H1 (cell line): Measurements from ENCODE around the gene HPN. TPM values are rescaled to one million over a fixed set of nuclear protein-coding genes. Genes with fewer than 3 reads are reported as not detected.

Experiments
- CTCF ChIA-PET: fragments of 300-600 bp; sonication (Branson Sonifier 250); formaldehyde crosslinking; loops from one replicate; lab custom pipeline; 2021; ENCODE audit not compliant: partially characterized antibody; lab: Charles Lee
- POLR2A ChIA-PET: fragments of 300-600 bp; sonication (Branson Sonifier 250); formaldehyde crosslinking; loops from one replicate; lab custom pipeline; 2021; ENCODE audit warnings: inconsistent platforms; ENCODE audit not compliant: partially characterized antibody; lab: Charles Lee
- DNase-seq, 2 experiments: peaks; one replicate each; pipeline versions ENCODE4 v3.0.0 to v3.0.0-alpha.2; 2010 to 2022; ENCODE audit warnings: low spot score in 2 of 2, low read depth in 1 of 2, mixed read lengths in 1 of 2
- FAIRE-seq: peaks from 2 replicates; lab custom pipeline; 2011; peaks lifted over from hg19 to GRCh38; lab: Jason Lieb, UNC
- H2AFZ ChIP-seq: 2 replicates; pipeline ENCODE4 v1.8.1; 2012; ENCODE audit warnings: low read length, inconsistent platforms
- H2AK5ac ChIP-seq: 2 replicates; pipeline ENCODE4 v1.6.1; 2013; ENCODE audit warnings: low read depth, low read length
- H2BK120ac ChIP-seq: replicated peaks from 2 replicates; pipeline ENCODE3; 2013; ENCODE audit warnings: low read depth, low read length, inconsistent platforms
- H2BK12ac ChIP-seq: 2 replicates; pipeline ENCODE4 v1.6.1; 2013; ENCODE audit warnings: low read depth, low read length
- H2BK15ac ChIP-seq: 2 replicates; pipeline ENCODE4 v1.6.1; 2013; ENCODE audit warnings: low read length
- H2BK20ac ChIP-seq: 2 replicates; pipeline ENCODE4 v1.6.1; 2013; ENCODE audit warnings: low read length
- H2BK5ac ChIP-seq: 2 replicates; pipeline ENCODE4 v1.6.1; 2013; ENCODE audit warnings: low read depth, low read length
- H3K14ac ChIP-seq: 2 replicates; pipeline ENCODE4 v1.6.1; 2013; ENCODE audit warnings: inconsistent platforms; ENCODE audit not compliant: insufficient read length
- H3K18ac ChIP-seq: 2 replicates; pipeline ENCODE4 v1.6.1; 2013; ENCODE audit warnings: low read length; ENCODE audit errors: extremely low read depth
- H3K23ac ChIP-seq: 2 replicates; pipeline ENCODE4 v1.6.1; 2013; ENCODE audit warnings: inconsistent platforms; ENCODE audit not compliant: insufficient read length
- H3K23me2 ChIP-seq: 2 replicates; pipeline ENCODE4 v1.6.1; 2013; ENCODE audit warnings: low read depth, low read length
- H3K27ac ChIP-seq: 2 replicates; pipeline ENCODE4 v1.6.1; 2011; ENCODE audit warnings: low read depth, low read length, inconsistent platforms
- H3K27me3 ChIP-seq, 4 experiments: replicated peaks in 1 of 4; 1 replicate in 1 of 4; 2 replicates in 3 of 4; pipeline versions ENCODE4 v1.6.1 to v1.8.1; 2011 to 2013; ENCODE audit warnings: low read length in 3 of 4, mild to moderate bottlenecking in 3 of 4, inconsistent platforms in 2 of 4, mixed read lengths in 2 of 4, moderate library complexity in 1 of 4; ENCODE audit not compliant: control insufficient read depth in 3 of 4, insufficient read depth in 3 of 4; ENCODE audit errors: extremely low read depth in 1 of 4
- H3K36me3 ChIP-seq, 4 experiments: 2 replicates each; pipeline versions ENCODE4 v1.6.1 to v1.8.1; 2011 to 2013; ENCODE audit warnings: mild to moderate bottlenecking in 4 of 4, low read length in 3 of 4, moderate library complexity in 2 of 4, control low read depth in 1 of 4, inconsistent platforms in 1 of 4; ENCODE audit not compliant: insufficient read depth in 4 of 4, control insufficient read depth in 2 of 4
- H3K4ac ChIP-seq: replicated peaks from 2 replicates; pipeline ENCODE3; 2013; ENCODE audit warnings: low read length, low read depth, mixed read lengths, inconsistent platforms; ENCODE audit not compliant: insufficient read length
- H3K4me1 ChIP-seq, 4 experiments: replicated peaks in 1 of 4; 1 replicate in 1 of 4; 2 replicates in 3 of 4; pipeline versions ENCODE4 v1.6.1 to v1.8.1; 2011 to 2013; ENCODE audit warnings: low read length in 3 of 4, inconsistent platforms in 2 of 4, mixed read lengths in 1 of 4; ENCODE audit not compliant: insufficient read depth in 4 of 4, control insufficient read depth in 3 of 4
- H3K4me2 ChIP-seq, 2 experiments: 2 replicates each; pipeline versions ENCODE4 v1.6.1 to v1.8.1; 2011 to 2013; ENCODE audit warnings: low read depth in 2 of 2, low read length in 2 of 2, control low read depth in 1 of 2, inconsistent platforms in 1 of 2, mild to moderate bottlenecking in 1 of 2; ENCODE audit not compliant: insufficient read depth in 1 of 2
- H3K4me3 ChIP-seq, 4 experiments: fragments of 200-600, 300-600 bp in 1 of 4; sonication (generic), shearing (Covaris generic), sonication (Bioruptor Twin) in 1 of 4; 2 replicates each; pipeline versions ENCODE4 v1.5.1 to v1.8.1; 2011 to 2016; ENCODE audit warnings: low read length in 4 of 4, low read depth in 3 of 4, control low read depth in 2 of 4, inconsistent platforms in 2 of 4, mild to moderate bottlenecking in 2 of 4, mixed read lengths in 1 of 4, moderate library complexity in 1 of 4; ENCODE audit not compliant: insufficient read depth in 2 of 4; ENCODE audit errors: extremely low read depth in 1 of 4
- H3K56ac ChIP-seq: replicated peaks from 2 replicates; pipeline ENCODE3; 2013; ENCODE audit warnings: low read depth, mild to moderate bottlenecking, mixed read lengths, low read length, inconsistent platforms; ENCODE audit not compliant: insufficient read length
- H3K79me1 ChIP-seq: 2 replicates; pipeline ENCODE4 v1.6.1; 2013; ENCODE audit warnings: low read depth, low read length, control low read depth
- H3K79me2 ChIP-seq, 2 experiments: 2 replicates each; pipeline versions ENCODE4 v1.6.1 to v1.8.1; 2012 to 2013; ENCODE audit warnings: low read length in 2 of 2, mild to moderate bottlenecking in 2 of 2, inconsistent platforms in 1 of 2; ENCODE audit not compliant: insufficient read depth in 2 of 2, control insufficient read depth in 1 of 2
- H3K9ac ChIP-seq, 4 experiments: replicated peaks in 1 of 4; 1 replicate in 1 of 4; 2 replicates in 3 of 4; pipeline versions ENCODE4 v1.6.1 to v1.8.1; 2011 to 2013; ENCODE audit warnings: low read depth in 3 of 4, low read length in 3 of 4, control low read depth in 2 of 4, mild to moderate bottlenecking in 2 of 4, moderate library complexity in 2 of 4, inconsistent platforms in 1 of 4; ENCODE audit errors: extremely low read depth in 1 of 4
- H3K9me3 ChIP-seq, 2 experiments: 2 replicates each; pipeline versions ENCODE4 v1.6.1 to v1.8.1; 2012 to 2013; ENCODE audit warnings: mild to moderate bottlenecking in 2 of 2, moderate library complexity in 2 of 2, control low read depth in 1 of 2, inconsistent platforms in 1 of 2, low read depth in 1 of 2, low read length in 1 of 2, mixed read lengths in 1 of 2; ENCODE audit not compliant: insufficient read depth in 2 of 2
- H4K20me1 ChIP-seq, 2 experiments: replicated peaks in 1 of 2; 2 replicates each; pipeline versions ENCODE3 to v1.8.1; 2011 to 2013; ENCODE audit warnings: inconsistent platforms in 2 of 2, low read length in 2 of 2, mild to moderate bottlenecking in 1 of 2; ENCODE audit not compliant: insufficient read depth in 2 of 2, control insufficient read depth in 1 of 2
- H4K5ac ChIP-seq: 2 replicates; pipeline ENCODE4 v1.6.1; 2013; ENCODE audit warnings: low read length, low read depth, mixed read lengths, inconsistent platforms; ENCODE audit not compliant: insufficient read length
- H4K8ac ChIP-seq: 2 replicates; pipeline ENCODE4 v1.8.0; 2013; ENCODE audit warnings: mild to moderate bottlenecking, moderate library complexity, low read length, inconsistent platforms; ENCODE audit not compliant: insufficient read depth; ENCODE audit errors: extremely low read depth
- H4K91ac ChIP-seq: replicated peaks from 2 replicates; pipeline ENCODE3; 2013; ENCODE audit warnings: low read length, mixed read lengths, inconsistent platforms; ENCODE audit not compliant: insufficient read length
- ASH2L ChIP-seq: fragments of 200-600, 300-600 bp; sonication (generic); IDR thresholded peaks from one replicate; pipeline ENCODE4 v1.7.1; 2017; ENCODE audit warnings: low read length
- BACH1 ChIP-seq: IDR thresholded peaks from 2 replicates; pipeline ENCODE4 v1.6.1; 2012; ENCODE audit warnings: low read length, improper control_type of control experiment
- CHD1 ChIP-seq: IDR thresholded peaks from 2 replicates; pipeline ENCODE4 v1.6.1; 2012; ENCODE audit warnings: low read depth, low read length, improper control_type of control experiment
- GTF2F1 ChIP-seq: IDR thresholded peaks from 2 replicates; pipeline ENCODE4 v1.6.1; 2012; ENCODE audit warnings: low read depth, low read length, improper control_type of control experiment, borderline replicate concordance
- POU5F1 ChIP-seq: IDR thresholded peaks from 2 replicates; pipeline ENCODE4 v1.6.1; 2011; ENCODE audit warnings: low read depth, mild to moderate bottlenecking, low read length, moderate library complexity
- SP4 ChIP-seq: IDR thresholded peaks from 2 replicates; pipeline ENCODE4 v1.6.1; 2012; ENCODE audit warnings: low read length, inconsistent platforms
- SUZ12 ChIP-seq: fragments of 200-600 bp; sonication (generic); IDR thresholded peaks from 2 replicates; pipeline ENCODE4 v1.6.1; 2012; ENCODE audit warnings: mild to moderate bottlenecking, inconsistent platforms, low read length, moderate library complexity, mixed read lengths
- TBP ChIP-seq: IDR thresholded peaks from 2 replicates; pipeline ENCODE4 v1.6.1; 2011; ENCODE audit warnings: low read depth, low read length, improper control_type of control experiment
- TCF12 ChIP-seq: IDR thresholded peaks from 2 replicates; pipeline ENCODE4 v1.6.1; 2011; ENCODE audit warnings: low read depth, mild to moderate bottlenecking, low read length
- YY1 ChIP-seq: IDR thresholded peaks from 2 replicates; pipeline ENCODE4 v1.6.1; 2011; ENCODE audit warnings: low read depth, mild to moderate bottlenecking, low read length
- WGBS, 2 experiments: shearing (Covaris generic) in 1 of 2; methylation state at CpG; one replicate each; pipeline versions ENCODE4 v1.1.6 to v1.1.7; 2013 to 2015; ENCODE audit warnings: low lambda C conversion rate in 2 of 2, mixed read lengths in 2 of 2, inconsistent platforms in 1 of 2, low coverage in 1 of 2, missing lambda C conversion rate in 1 of 2; ENCODE audit not compliant: insufficient replicate concordance in 2 of 2, insufficient coverage in 1 of 2, insufficient read length in 1 of 2; ENCODE audit errors: extremely low coverage in 1 of 2, missing lambda C conversion rate in 1 of 2; 5-methylcytosine and 5-hydroxymethylcytosine counted together
- polyA plus RNA-seq, 7 experiments: library from polyadenylated mRNA; depleted of rRNA in 3 of 7; stranded (reverse) in 5 of 7; unstranded in 2 of 7; fragments of >200 nt in 5 of 7; fragments of 200-250 nt in 2 of 7; gene quantifications; 1 replicate in 5 of 7; 2 replicates in 1 of 7; 4 replicates in 1 of 7; pipeline versions ENCODE4 v1.2.1 to v1.2.3, GENCODE V29; 2011 to 2013; ENCODE audit warnings: missing spikeins in 2 of 7, mixed read lengths in 2 of 7
- total RNA-seq: library from RNA; stranded (reverse); fragmentation: NEBNext Ultra II Directional; extraction: Animal tissue kit (Norgen Biotek cat#: 25700); gene quantifications from 2 replicates; pipeline ENCODE4 v1.2.1, GENCODE V29; 2021

The HPN gene
- total and polyA plus RNA-seq, 2 of the 8 experiments (the other 6 are each of a cell fraction or from before 2014, with no cell fraction given): 14.7 to 33.7 TPM

DNA sequence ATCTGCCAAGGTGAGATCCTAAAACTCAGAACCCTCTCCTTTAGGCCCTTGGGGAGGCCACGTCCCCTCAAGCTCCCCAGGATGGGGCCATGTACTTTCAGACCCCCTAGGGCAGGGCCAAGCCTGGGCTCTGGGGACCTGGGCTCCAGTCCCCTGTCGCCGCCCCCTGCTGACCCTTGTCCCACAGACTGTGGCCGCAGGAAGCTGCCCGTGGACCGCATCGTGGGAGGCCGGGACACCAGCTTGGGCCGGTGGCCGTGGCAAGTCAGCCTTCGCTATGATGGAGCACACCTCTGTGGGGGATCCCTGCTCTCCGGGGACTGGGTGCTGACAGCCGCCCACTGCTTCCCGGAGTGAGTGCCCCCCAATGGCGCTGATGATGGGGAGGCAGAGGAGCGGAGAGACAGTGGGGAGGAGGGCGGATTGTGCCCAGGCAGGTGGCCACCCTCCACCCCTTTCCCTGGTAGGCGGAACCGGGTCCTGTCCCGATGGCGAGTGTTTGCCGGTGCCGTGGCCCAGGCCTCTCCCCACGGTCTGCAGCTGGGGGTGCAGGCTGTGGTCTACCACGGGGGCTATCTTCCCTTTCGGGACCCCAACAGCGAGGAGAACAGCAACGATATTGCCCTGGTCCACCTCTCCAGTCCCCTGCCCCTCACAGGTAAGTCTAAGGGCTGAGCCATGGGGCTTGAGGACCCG, 18.8 kb downstream of the HPN start:
- Histone ChIP-seq H4K5ac (no peak overlapping the region), H3K79me1 (no peaks in the 10 kb centered on the region), H3K18ac (no peak overlapping the region), H2AK5ac (0 out of 2 replicates have a peak overlapping the region, but pooled peaks have one; percentile 77), H3K4ac (no peak overlapping the region), H2BK20ac (no peak overlapping the region), H2BK15ac (no peak overlapping the region), H3K9me3 (no peaks in the 10 kb centered on the region), H3K9ac (no peak overlapping the region), H2AFZ (no peak overlapping the region), H3K56ac (no peak overlapping the region), H3K4me1 (peaks cover 0 to 10% (median 2%) of the 10 kb centered on the region in 4 experiments; a peak in 5 of 7 replicates), H3K23me2 (no peaks in the 10 kb centered on the region), H2BK120ac (no peak overlapping the region), H3K4me3 (no peak overlapping the region), H2BK12ac (0 out of 2 replicates have a peak overlapping the region, but pooled peaks have one; percentile 33), H4K8ac (no peak overlapping the region), H4K20me1 (peaks cover 0 to 1% of the 10 kb centered on the region in 2 experiments), H3K14ac (no peak overlapping the region), H3K23ac (no peak overlapping the region), H3K27me3 (peaks cover 0 to 2% (median 0%) of the 10 kb centered on the region in 4 experiments; a peak in 1 of 7 replicates), H4K91ac (no peak overlapping the region), H3K27ac (no peak overlapping the region), H3K4me2 (no peak overlapping the region), H3K36me3 (no peaks in the 10 kb centered on the region), H3K79me2 (no peaks in the 10 kb centered on the region), H2BK5ac (no peak overlapping the region)
- FAIRE-seq: no peak
- no peak for DNase-seq
- WGBS, 2 experiments: 93% methylated on average over 26 of the region's 29 CpGs; no CpG with 5 or more reads in 1 of the 2 experiments
- POLR2A ChIA-PET: interaction anchor here (0.9 to 1.9 kb wide), 2 partner anchors 26 to 81 kb away, joined by 4 to 5 read pairs; no protein-coding TSS in a partner anchor
- CTCF ChIA-PET: interaction anchor here (3.2 to 13.0 kb wide), 4 partner anchors 15 to 81 kb away, joined by 10 to 105 read pairs (median 48); partner anchors contain the start of gene LGI4
- TF ChIP-seq SP4 (no peak), TBP (no peak), SUZ12 (no peak), ASH2L (no peak), POU5F1 (no peak), GTF2F1 (no peak), BACH1 (no peak), YY1 (no peak), TCF12 (no peak), CHD1 (no peak)
